HG02759 (cell line): ENCODE data around the gene PLEKHD1.
"Not testable (repeated sequence)": the region's sequence is repeated elsewhere in the genome, so short reads cannot be mapped to it uniquely, and the experiment has no call there.

ENCODE experiments used
- ATAC-seq: cut with Tn5 transposase; IDR thresholded peaks from one replicate; pipeline ENCODE4 v1.9.1; 2021; ENCODE audit warnings: mild to moderate bottlenecking, moderate library complexity; ENCODE audit not compliant: unreplicated experiment

The PLEKHD1 gene

DNA sequence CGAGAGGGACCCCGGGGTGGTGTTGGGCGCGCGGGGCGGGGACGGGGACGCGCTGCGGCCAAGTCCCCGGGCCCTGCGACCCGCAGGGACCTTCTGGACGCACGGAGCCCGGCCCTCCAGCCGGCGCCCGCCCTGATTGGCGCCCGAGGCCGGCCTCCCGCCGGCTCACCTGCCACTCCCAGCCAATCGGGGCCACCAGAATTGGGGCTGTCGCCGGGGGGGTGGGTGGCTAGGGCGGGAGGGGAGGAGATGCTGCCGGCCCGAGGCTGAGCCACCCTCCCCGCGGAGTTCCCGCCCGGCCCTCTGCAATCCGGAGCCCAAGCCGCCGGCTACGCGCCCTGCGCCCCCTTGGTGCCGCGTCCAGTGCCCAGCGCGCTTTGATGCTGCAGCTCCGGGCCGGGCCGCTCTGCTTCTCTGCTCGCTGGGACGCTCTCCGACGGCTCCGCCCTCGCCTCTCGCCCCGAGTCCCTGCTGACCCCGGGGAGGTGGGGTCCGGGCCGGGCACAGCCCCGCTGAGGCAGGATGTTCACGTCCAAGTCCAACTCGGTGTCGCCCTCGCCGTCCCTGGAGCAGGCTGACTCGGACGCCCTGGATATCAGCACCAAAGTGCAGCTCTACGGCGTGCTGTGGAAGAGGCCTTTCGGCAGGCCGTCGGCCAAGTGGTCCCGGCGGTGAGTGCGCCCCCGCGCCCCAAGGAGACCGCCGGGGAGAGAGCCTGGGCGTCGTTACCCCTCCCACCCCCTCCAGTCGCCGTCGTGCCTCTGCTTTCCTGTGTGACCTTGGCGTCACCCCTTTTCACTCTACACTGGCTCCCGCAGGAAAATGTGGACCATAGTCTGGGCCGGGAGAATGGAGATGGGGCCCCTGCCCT lies at the start of gene PLEKHD1:
Gene PLEKHD1 (plus strand): TSS at position 285 of the 871 bp plus-strand sequence. CDS start 238 bp downstream, at position 523.
- no peak for ATAC-seq

DNA sequence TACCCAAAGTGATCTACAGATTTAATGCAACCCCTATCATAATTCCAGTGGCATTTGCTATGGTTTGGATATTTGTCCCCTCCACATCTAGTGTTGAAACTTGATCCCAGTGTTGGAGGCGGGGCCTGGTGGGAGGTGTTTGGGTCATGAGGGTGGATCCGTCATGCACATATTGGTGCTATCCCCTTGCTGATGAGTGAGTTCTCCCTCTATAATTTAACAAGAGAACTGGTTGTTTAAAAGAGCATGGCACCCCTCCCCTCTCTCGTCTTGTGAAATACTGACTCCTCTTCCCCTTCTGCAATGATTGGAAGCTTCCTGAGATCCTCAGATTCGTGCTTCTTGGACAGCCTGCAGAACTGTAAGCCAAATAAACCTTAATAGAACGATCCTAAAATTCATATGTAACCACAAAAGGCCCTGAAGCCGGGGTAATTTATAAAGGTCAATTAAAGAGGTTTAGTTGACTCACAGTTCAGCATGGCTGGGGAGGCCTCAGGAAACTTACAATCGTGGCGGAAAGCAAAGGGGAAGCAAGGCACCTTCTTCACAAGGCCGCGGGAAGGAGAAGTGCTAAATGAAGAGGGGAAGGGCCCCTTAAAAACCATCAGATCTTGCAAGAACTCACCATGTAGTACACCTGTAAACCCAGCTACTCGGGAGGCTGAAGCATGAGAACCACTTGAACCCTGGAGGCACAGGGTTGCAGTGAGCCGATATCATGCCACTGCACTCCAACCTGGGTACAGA lies 44.8 kb upstream of the PLEKHD1 start:
- no peak for ATAC-seq

DNA sequence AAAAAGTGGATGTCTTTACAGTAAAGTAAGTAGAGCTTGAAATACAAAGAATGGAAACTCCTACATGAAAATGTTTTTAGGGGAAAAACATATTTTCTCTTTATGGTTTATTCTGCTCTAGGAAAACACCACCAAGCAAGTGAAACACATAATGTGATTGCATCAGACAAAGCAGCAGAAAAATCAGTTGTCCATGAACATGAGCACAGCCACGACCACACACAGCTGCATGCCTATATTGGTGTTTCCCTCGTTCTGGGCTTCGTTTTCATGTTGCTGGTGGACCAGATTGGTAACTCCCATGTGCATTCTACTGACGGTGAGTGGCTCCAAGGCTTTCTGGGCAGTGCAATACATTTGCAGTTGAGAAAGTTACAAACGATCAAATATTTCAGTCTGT lies 42.6 kb upstream of the PLEKHD1 start:
- ATAC-seq: peak; percentile 94

GRCh38 chr14:69443296-69443805 lies 41.2 kb upstream of the PLEKHD1 start:
- ATAC-seq: no peak

DNA sequence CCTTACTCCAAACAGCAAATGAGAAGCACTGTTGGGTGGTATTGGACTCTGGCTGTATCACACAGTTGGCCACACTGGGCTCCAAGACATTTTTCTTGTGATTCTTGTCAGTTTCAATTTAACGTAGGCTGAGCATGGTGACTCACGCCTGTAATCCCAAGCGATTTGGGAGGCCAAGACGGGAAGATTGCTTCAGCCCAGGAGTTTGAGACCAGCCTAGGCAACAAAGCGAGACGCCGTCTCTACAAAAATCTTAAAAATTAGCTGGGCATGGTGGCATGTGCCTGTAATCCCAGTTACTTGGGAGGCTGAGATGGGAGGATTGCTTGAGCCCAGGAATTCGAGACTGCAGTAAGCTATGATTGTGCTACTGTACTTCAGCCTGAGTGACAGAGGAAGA lies 35.3 kb upstream of the PLEKHD1 start:
- ATAC-seq: no peak

GRCh38 chr14:69451941-69452340 lies 32.6 kb upstream of the PLEKHD1 start:
- no peak for ATAC-seq

- no peak for ATAC-seq
Observed at GRCh38 chr14:69458350-69458749, 26.2 kb upstream of the PLEKHD1 start.

DNA sequence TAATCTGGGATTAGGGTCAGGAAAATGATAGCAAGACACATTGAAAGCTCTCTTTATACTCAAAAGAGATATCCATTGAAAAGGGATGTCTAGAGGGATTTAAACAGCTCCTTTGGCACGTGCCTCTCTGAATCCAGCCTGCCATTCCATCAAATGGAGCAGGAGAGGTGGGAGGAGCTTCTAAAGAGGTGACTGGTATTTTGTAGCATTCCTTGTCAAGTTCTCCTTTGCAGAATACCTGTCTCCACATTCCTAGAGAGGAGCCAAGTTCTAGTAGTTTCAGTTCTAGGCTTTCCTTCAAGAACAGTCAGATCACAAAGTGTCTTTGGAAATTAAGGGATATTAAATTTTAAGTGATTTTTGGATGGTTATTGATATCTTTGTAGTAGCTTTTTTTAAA lies 25.4 kb upstream of the PLEKHD1 start:
- ATAC-seq: no peak

DNA sequence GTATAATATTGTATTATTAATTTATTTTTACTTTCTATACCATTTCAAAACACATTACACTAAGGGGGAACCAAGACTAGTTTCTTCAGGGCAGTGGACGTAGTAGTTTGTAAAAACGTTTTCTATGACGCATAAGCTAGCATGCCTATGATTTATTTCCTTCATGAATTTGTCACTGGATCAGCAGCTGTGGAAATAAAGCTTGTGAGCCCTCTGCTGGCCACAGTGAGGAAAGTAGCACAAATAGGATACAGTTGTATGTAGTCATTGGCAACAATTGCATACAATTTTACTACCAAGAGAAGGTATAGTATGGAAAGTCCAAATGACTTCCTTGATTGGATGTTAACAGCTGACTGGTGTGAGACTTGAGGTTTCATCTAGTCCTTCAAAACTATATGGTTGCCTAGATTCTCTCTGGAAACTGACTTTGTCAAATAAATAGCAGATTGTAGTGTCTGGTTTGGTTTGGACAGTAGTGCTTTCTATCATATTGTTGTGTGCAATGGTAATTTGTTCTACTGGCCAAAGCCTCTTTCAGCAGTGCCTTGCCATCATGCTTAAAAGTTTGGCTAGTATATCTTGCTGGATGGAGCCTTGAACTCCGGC lies 24.3 kb upstream of the PLEKHD1 start:
- no peak for ATAC-seq

- no peak for ATAC-seq
Observed at GRCh38 chr14:69464379-69464778, 20.1 kb upstream of the PLEKHD1 start.

- ATAC-seq: no peak
Observed at GRCh38 chr14:69464829-69465228, 19.7 kb upstream of the PLEKHD1 start.

DNA sequence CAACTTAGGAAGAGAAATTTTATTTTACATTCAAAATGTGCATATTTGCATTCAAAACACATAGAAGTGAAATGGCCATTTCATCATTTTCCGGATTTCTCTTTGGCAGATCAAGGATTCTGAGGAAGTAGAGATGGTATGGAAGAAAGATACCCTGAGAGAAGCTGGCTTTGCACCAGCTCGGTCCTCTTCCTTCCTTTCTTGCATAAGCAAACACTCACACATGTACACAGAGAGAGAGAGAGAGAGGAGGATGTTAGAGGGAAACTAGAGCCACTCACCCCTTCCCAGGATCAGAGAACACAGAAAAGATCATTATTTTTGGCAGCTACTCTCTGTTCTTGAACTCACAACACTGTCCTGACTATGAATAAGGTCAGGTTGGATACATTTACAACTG lies 15.6 kb upstream of the PLEKHD1 start:
- no peak for ATAC-seq

DNA sequence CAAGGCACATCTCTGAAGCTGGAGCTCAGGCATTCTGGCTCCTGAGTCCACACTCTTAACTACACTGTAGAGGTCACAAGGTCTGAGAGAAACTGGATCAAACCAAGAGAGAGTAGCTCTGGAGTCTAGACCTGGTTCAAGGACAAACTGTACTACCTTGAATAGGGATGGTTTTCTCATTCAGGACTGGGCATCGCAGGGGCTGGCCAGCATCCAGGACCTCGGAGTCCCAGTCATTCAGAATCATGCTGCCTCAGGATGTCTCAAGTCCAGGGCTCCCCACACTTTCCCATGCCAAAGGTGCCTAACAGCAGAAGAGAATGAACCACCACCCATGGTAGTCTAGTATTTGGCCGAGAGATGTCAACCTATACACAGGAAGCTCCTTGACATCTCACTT lies 13.1 kb upstream of the PLEKHD1 start:
- no peak for ATAC-seq

DNA sequence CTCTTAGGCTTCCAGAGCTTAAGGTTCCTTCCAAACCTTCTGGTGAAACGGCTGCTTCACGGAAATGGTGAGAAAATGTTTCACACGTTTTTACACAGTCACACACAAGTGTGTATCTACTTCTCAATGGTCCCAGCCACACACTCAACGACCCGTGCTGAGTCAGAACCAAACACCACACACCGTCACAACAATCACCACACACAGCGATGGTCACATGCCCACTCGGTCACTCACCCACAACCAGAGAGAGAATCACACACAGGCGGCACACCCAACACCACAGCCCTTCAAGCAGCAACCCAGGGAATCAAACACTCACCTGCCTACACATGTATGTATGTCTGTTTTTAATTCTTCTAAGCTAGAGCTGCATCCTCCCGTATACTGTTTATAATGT lies 12.6 kb upstream of the PLEKHD1 start:
- ATAC-seq: no peak

GRCh38 chr14:69473260-69473659 lies 11.3 kb upstream of the PLEKHD1 start:
- no peak for ATAC-seq

DNA sequence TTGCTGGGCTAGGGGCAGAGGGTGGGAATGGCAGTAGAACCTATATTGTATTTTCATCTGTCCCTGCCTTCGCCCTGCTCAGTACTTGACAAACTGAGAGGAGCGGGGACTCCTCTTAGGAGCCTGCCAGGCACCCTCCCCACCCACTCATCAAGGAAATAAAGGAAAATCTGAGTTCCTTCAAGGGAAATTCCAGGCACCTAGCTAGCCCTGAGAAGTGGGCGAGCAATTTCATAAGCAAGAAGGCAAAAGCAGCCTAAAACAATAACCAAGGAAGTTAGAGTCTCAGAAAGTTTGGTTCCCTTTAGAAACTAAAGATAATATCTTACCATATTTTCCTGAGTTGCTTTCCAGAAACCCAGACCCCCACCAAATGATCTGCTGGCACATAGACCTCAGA lies 10.6 kb upstream of the PLEKHD1 start:
- no peak for ATAC-seq

GRCh38 chr14:69475194-69475818 lies 9.2 kb upstream of the PLEKHD1 start:
- no peak for ATAC-seq

GRCh38 chr14:69476824-69477450 lies 7.6 kb upstream of the PLEKHD1 start:
- not testable (repeated sequence) for ATAC-seq

GRCh38 chr14:69478055-69478454 lies 6.5 kb upstream of the PLEKHD1 start:
- not testable (repeated sequence) for ATAC-seq

DNA sequence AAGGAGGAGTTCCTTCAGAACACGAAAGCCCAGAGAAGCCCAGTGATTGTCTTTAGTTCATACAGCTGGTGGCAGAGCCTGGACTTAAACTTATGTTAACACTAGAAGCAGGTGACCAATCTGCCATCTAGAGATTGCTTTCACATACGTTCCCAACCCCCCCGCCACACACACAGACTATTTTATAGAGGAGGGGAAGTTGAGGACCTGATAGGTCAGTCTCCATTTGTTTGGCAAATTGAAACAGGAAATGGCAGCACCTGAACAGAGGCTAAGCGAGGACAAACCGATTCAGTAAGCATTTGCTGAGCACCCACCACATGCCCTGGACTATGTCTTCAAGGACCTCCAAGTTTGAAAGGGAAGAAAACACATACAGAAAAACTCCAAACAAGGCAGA lies 4.8 kb upstream of the PLEKHD1 start:
- no peak for ATAC-seq

GRCh38 chr14:69480136-69480535 lies 4.4 kb upstream of the PLEKHD1 start:
- no peak for ATAC-seq
